Measurements from ENCODE around the gene CYP4F12. TPM values are rescaled to one million over a fixed set of nuclear protein-coding genes. Genes with fewer than 3 reads are reported as not detected.

CYP4F12 gene
- total and polyA plus RNA-seq, 2 experiments from 2014 or later, result not detected

DNA sequence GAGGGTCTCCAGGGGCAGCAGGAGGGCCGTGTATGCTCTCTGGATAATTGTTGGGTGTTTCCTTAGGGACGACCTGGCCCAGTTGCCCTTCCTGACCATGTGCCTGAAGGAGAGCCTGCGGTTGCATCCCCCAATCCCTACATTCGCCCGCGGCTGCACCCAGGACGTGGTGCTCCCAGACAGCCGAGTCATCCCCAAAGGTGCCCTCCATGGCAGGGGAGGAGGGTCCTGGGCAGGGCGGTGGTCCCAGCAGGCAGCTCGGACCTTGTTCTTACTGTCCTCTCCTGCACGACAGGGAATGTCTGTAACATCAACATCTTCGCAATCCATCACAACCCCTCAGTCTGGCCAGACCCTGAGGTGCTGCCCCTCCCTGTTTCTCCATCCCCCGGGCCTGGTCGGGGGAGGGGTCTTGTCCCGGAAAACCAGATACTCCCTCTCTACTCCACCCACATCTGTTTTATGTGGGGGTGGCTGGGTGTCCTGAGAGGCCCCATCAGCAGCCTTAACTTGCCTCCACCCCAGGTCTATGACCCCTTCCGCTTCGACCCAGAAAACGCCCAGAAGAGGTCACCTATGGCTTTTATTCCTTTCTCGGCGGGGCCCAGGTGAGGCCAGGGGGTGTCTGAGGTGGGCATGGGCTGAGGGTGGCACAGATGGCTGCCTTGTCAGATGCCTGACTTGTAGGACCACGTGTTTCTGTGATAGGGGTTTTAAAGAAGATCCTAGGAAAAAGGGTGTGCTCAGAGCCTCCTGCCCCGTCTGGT, 44.5 kb upstream of the CYP4F12 start (continued):
- TF ChIP-seq, protein P1, sequence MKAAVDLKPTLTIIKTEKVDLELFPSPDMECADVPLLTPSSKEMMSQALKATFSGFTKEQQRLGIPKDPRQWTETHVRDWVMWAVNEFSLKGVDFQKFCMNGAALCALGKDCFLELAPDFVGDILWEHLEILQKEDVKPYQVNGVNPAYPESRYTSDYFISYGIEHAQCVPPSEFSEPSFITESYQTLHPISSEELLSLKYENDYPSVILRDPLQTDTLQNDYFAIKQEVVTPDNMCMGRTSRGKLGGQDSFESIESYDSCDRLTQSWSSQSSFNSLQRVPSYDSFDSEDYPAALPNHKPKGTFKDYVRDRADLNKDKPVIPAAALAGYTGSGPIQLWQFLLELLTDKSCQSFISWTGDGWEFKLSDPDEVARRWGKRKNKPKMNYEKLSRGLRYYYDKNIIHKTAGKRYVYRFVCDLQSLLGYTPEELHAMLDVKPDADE (IDR thresholded peaks at IDR 0.05), result no peak
- no peak for TF ChIP-seq ZNF331 (CRISPR knock-in tag; IDR thresholded peaks at IDR 0.05; ENCODE audit: low read depth)
- no peak for TF ChIP-seq STAT1 (IDR thresholded peaks at IDR 0.05; ENCODE audit: unreplicated experiment)
- no peak for TF ChIP-seq NANOG (IDR thresholded peaks at IDR 0.05; ENCODE audit: borderline replicate concordance)
- no peak for TF ChIP-seq CREB1 (CRISPR knock-in tag; IDR thresholded peaks at IDR 0.05; ENCODE audit: low read depth)
- TF ChIP-seq POLR2AphosphoS5 (IDR thresholded peaks at IDR 0.05; ENCODE audit: low read depth), result no peak
- no peak for TF ChIP-seq JUNB (IDR thresholded peaks at IDR 0.05; ENCODE audit: unreplicated experiment)
- no peak for TF ChIP-seq EZH2phosphoT487 (IDR thresholded peaks at IDR 0.05; ENCODE audit: unreplicated experiment)
- TF ChIP-seq EZH2 (IDR thresholded peaks at IDR 0.05; ENCODE audit: low read depth, unreplicated experiment), result no peak
- TF ChIP-seq ZNF114 (CRISPR knock-in tag; IDR thresholded peaks at IDR 0.05), result no peak
- TF ChIP-seq, protein P2, sequence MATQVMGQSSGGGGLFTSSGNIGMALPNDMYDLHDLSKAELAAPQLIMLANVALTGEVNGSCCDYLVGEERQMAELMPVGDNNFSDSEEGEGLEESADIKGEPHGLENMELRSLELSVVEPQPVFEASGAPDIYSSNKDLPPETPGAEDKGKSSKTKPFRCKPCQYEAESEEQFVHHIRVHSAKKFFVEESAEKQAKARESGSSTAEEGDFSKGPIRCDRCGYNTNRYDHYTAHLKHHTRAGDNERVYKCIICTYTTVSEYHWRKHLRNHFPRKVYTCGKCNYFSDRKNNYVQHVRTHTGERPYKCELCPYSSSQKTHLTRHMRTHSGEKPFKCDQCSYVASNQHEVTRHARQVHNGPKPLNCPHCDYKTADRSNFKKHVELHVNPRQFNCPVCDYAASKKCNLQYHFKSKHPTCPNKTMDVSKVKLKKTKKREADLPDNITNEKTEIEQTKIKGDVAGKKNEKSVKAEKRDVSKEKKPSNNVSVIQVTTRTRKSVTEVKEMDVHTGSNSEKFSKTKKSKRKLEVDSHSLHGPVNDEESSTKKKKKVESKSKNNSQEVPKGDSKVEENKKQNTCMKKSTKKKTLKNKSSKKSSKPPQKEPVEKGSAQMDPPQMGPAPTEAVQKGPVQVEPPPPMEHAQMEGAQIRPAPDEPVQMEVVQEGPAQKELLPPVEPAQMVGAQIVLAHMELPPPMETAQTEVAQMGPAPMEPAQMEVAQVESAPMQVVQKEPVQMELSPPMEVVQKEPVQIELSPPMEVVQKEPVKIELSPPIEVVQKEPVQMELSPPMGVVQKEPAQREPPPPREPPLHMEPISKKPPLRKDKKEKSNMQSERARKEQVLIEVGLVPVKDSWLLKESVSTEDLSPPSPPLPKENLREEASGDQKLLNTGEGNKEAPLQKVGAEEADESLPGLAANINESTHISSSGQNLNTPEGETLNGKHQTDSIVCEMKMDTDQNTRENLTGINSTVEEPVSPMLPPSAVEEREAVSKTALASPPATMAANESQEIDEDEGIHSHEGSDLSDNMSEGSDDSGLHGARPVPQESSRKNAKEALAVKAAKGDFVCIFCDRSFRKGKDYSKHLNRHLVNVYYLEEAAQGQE (IDR thresholded peaks at IDR 0.05; ENCODE audit: unreplicated experiment), result no peak
- TF ChIP-seq, protein P3, sequence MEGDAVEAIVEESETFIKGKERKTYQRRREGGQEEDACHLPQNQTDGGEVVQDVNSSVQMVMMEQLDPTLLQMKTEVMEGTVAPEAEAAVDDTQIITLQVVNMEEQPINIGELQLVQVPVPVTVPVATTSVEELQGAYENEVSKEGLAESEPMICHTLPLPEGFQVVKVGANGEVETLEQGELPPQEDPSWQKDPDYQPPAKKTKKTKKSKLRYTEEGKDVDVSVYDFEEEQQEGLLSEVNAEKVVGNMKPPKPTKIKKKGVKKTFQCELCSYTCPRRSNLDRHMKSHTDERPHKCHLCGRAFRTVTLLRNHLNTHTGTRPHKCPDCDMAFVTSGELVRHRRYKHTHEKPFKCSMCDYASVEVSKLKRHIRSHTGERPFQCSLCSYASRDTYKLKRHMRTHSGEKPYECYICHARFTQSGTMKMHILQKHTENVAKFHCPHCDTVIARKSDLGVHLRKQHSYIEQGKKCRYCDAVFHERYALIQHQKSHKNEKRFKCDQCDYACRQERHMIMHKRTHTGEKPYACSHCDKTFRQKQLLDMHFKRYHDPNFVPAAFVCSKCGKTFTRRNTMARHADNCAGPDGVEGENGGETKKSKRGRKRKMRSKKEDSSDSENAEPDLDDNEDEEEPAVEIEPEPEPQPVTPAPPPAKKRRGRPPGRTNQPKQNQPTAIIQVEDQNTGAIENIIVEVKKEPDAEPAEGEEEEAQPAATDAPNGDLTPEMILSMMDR (conservative IDR thresholded peaks at IDR 0.05; ENCODE audit: low read depth in 2 of 2), result no peak
